Endothelial cell of umbilical vein (primary cell): Measurements from ENCODE around the gene SELENON.

Experiments
- CTCF ChIP-seq, 2 donors: IDR thresholded peaks; 1 replicate in 1 of 2; 2 replicates in 1 of 2; pipeline ENCODE4 v1.5.1; 2011; ENCODE audit warnings: low read length in 2 of 2, mild to moderate bottlenecking in 2 of 2, moderate library complexity in 2 of 2, control low read depth in 1 of 2, inconsistent platforms in 1 of 2, low read depth in 1 of 2; ENCODE audit not compliant: insufficient read depth in 1 of 2; ENCODE audit errors: extremely low read depth in 1 of 2
- FOS ChIP-seq: IDR thresholded peaks from 2 replicates; pipeline ENCODE4 v1.6.1; 2011; ENCODE audit warnings: mild to moderate bottlenecking, low read length, moderate library complexity, borderline replicate concordance; ENCODE audit not compliant: insufficient read depth

- TF ChIP-seq CTCF (IDR thresholded peaks at IDR 0.05; ENCODE audit: extremely low read depth in 1 of 2, insufficient read depth in 1 of 2, low read depth in 1 of 2, low read length in 2 of 2) (no peak), FOS (no peak)
Measured at GRCh38 chr1:25787760-25788166, 12.2 kb upstream of the SELENON start.
